GM12872 (cell line): ENCODE results near the gene GRAMD1B.

Experiments
- CTCF ChIP-seq: IDR thresholded peaks from 3 replicates; pipeline ENCODE4 v1.5.1; 2011; ENCODE audit warnings: low read depth, mild to moderate bottlenecking, low read length, moderate library complexity; ENCODE audit not compliant: insufficient read depth

The GRAMD1B gene

GRCh38 chr11:123576082-123576481 lies 146.0 kb downstream of the GRAMD1B start:
- no peak for TF ChIP-seq CTCF

GRCh38 chr11:123576501-123576900 lies 146.4 kb downstream of the GRAMD1B start:
- no peak for TF ChIP-seq CTCF

GRCh38 chr11:123577081-123577598 lies 147.1 kb downstream of the GRAMD1B start:
- TF ChIP-seq CTCF = peak; percentile 96

GRCh38 chr11:123578778-123579481 lies 148.9 kb downstream of the GRAMD1B start:
- TF ChIP-seq CTCF = no peak

- no peak for TF ChIP-seq CTCF
Measured at GRCh38 chr11:123579482-123579812, 149.4 kb downstream of the GRAMD1B start.

- TF ChIP-seq CTCF = no peak
Measured at GRCh38 chr11:123580137-123580536, 150.1 kb downstream of the GRAMD1B start.

GRCh38 chr11:123580557-123581275 lies 150.6 kb downstream of the GRAMD1B start:
- TF ChIP-seq CTCF = peak; percentile 99
